Uterus (tissue), 2 donors: Measurements from ENCODE around the gene PGLYRP1.

Experiments
- POLR2A ChIP-seq, 2 donors: fragments of 450-650 bp; IDR thresholded peaks; one replicate each; pipeline ENCODE4 v1.6.1; 2016; ENCODE audit warnings: antibody characterized with exemption in 2 of 2, mild to moderate bottlenecking in 1 of 2, moderate library complexity in 1 of 2
- TF ChIP-seq, protein P1 (sequence below), 4 experiments: fragments of 200-600 bp in 2 of 4; fragments of 450-650 bp in 2 of 4; sonication (generic) in 2 of 4; IDR thresholded peaks; one replicate each; pipeline ENCODE4 v1.5.1; 2016 to 2019; ENCODE audit warnings: antibody characterized with exemption in 4 of 4, mild to moderate bottlenecking in 2 of 4, moderate library complexity in 1 of 4

DNA sequence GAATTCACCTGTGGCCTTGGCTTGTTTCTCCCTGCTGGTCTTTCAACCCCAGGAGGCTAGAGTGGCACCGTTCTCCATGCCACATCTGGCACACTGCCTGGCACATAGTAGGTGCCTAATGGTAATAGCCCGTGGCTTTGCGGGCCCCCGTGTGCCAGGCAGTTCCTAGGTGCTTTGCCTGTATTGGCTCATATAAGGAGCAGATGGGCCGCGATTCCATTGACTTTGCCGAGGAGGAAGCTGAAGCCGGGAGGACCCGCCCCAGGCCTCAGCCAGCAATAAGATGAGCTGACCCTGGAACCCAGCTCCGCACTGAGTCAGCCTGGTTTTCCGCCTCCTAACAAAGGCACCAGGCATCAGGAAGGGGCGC is 807 bp downstream of the PGLYRP1 start:
- TF ChIP-seq, protein P1, sequence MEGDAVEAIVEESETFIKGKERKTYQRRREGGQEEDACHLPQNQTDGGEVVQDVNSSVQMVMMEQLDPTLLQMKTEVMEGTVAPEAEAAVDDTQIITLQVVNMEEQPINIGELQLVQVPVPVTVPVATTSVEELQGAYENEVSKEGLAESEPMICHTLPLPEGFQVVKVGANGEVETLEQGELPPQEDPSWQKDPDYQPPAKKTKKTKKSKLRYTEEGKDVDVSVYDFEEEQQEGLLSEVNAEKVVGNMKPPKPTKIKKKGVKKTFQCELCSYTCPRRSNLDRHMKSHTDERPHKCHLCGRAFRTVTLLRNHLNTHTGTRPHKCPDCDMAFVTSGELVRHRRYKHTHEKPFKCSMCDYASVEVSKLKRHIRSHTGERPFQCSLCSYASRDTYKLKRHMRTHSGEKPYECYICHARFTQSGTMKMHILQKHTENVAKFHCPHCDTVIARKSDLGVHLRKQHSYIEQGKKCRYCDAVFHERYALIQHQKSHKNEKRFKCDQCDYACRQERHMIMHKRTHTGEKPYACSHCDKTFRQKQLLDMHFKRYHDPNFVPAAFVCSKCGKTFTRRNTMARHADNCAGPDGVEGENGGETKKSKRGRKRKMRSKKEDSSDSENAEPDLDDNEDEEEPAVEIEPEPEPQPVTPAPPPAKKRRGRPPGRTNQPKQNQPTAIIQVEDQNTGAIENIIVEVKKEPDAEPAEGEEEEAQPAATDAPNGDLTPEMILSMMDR (IDR thresholded peaks at IDR 0.05): no peak
- no peak for TF ChIP-seq POLR2A (IDR thresholded peaks at IDR 0.05)
